HL-60 (cell line): ENCODE measurements around the gene EFNA5.

Experiments
- GABPA ChIP-seq: IDR thresholded peaks from 2 replicates; pipeline ENCODE4 v1.6.1; 2012; ENCODE audit warnings: low read depth
- TF ChIP-seq, protein P1 (sequence below): IDR thresholded peaks from one replicate; pipeline ENCODE4 v1.5.1; 2011; ENCODE audit warnings: low read length, control low read depth, inconsistent platforms; ENCODE audit not compliant: insufficient read depth
- TF ChIP-seq, protein P2 (sequence below): IDR thresholded peaks from 2 replicates; pipeline ENCODE4 v1.6.1; 2012; ENCODE audit warnings: low read depth; ENCODE audit not compliant: insufficient replicate concordance

DNA sequence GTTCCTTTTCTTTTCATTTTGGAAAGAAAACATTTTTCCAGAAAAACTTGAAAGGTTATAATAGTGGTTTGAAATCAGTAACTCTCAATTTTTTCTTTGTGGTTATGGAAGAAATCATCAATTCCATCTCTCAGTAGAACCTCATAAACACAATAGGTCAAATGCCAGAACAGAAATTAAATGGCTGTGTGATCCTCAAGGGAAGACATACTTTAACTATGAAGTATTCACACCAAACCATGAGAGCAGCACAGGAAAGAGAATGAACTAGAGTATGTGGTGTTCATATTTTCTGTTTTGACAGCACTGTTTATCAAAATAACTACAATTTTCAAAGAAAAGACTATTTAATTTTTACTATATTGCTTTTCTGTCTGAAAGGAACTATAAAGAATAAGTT, 29.7 kb upstream of the EFNA5 start:
- TF ChIP-seq, protein P1, sequence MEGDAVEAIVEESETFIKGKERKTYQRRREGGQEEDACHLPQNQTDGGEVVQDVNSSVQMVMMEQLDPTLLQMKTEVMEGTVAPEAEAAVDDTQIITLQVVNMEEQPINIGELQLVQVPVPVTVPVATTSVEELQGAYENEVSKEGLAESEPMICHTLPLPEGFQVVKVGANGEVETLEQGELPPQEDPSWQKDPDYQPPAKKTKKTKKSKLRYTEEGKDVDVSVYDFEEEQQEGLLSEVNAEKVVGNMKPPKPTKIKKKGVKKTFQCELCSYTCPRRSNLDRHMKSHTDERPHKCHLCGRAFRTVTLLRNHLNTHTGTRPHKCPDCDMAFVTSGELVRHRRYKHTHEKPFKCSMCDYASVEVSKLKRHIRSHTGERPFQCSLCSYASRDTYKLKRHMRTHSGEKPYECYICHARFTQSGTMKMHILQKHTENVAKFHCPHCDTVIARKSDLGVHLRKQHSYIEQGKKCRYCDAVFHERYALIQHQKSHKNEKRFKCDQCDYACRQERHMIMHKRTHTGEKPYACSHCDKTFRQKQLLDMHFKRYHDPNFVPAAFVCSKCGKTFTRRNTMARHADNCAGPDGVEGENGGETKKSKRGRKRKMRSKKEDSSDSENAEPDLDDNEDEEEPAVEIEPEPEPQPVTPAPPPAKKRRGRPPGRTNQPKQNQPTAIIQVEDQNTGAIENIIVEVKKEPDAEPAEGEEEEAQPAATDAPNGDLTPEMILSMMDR, result no peak
- no peak for TF ChIP-seq GABPA
- TF ChIP-seq, protein P2, sequence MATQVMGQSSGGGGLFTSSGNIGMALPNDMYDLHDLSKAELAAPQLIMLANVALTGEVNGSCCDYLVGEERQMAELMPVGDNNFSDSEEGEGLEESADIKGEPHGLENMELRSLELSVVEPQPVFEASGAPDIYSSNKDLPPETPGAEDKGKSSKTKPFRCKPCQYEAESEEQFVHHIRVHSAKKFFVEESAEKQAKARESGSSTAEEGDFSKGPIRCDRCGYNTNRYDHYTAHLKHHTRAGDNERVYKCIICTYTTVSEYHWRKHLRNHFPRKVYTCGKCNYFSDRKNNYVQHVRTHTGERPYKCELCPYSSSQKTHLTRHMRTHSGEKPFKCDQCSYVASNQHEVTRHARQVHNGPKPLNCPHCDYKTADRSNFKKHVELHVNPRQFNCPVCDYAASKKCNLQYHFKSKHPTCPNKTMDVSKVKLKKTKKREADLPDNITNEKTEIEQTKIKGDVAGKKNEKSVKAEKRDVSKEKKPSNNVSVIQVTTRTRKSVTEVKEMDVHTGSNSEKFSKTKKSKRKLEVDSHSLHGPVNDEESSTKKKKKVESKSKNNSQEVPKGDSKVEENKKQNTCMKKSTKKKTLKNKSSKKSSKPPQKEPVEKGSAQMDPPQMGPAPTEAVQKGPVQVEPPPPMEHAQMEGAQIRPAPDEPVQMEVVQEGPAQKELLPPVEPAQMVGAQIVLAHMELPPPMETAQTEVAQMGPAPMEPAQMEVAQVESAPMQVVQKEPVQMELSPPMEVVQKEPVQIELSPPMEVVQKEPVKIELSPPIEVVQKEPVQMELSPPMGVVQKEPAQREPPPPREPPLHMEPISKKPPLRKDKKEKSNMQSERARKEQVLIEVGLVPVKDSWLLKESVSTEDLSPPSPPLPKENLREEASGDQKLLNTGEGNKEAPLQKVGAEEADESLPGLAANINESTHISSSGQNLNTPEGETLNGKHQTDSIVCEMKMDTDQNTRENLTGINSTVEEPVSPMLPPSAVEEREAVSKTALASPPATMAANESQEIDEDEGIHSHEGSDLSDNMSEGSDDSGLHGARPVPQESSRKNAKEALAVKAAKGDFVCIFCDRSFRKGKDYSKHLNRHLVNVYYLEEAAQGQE, result no peak
